Mesenchymal stem cell (in vitro differentiated cells and primary cell): ENCODE results near the gene ACADS.
"Not testable (repeated sequence)": the region's sequence is repeated elsewhere in the genome, so short reads cannot be mapped to it uniquely, and the experiment has no call there.

ENCODE experiments used
- DNase-seq: peaks from one replicate; pipeline ENCODE4 v3.0.0-alpha.2; 2013
- H2AFZ ChIP-seq: one replicate; pipeline ENCODE4 v1.6.1; 2013; ENCODE audit warnings: low read depth, mild to moderate bottlenecking, control low read depth, inconsistent platforms, low read length, moderate library complexity
- H2AK5ac ChIP-seq: 2 replicates; pipeline ENCODE4 v1.6.1; 2013; ENCODE audit warnings: low read length, moderate library complexity, mild to moderate bottlenecking, inconsistent platforms; ENCODE audit not compliant: severe bottlenecking
- H2BK120ac ChIP-seq: one replicate; pipeline ENCODE4 v1.6.1; 2013; ENCODE audit warnings: low read depth, mild to moderate bottlenecking, inconsistent platforms, low read length, moderate library complexity
- H2BK12ac ChIP-seq, 2 experiments: one replicate each; pipeline ENCODE4 v1.6.1; 2013; ENCODE audit warnings: inconsistent platforms in 2 of 2, low read length in 2 of 2, mild to moderate bottlenecking in 2 of 2, moderate library complexity in 2 of 2, control low read depth in 1 of 2
- H2BK15ac ChIP-seq: one replicate; pipeline ENCODE4 v1.6.1; 2013; ENCODE audit warnings: mild to moderate bottlenecking, low read depth, inconsistent platforms; ENCODE audit not compliant: poor library complexity, severe bottlenecking
- H2BK5ac ChIP-seq: 2 replicates; pipeline ENCODE4 v1.6.1; 2013; ENCODE audit warnings: low read depth, mild to moderate bottlenecking, low read length, control low read depth, inconsistent platforms; ENCODE audit not compliant: poor library complexity, severe bottlenecking
- H3K14ac ChIP-seq, 2 experiments: one replicate each; pipeline ENCODE4 v1.6.1; 2013; ENCODE audit warnings: inconsistent platforms in 2 of 2, low read length in 2 of 2, control low read depth in 1 of 2, mild to moderate bottlenecking in 1 of 2, moderate library complexity in 1 of 2
- H3K18ac ChIP-seq, 2 experiments: one replicate each; pipeline ENCODE4 v1.6.1; 2013; ENCODE audit warnings: inconsistent platforms in 2 of 2, low read length in 2 of 2, control low read depth in 1 of 2, low read depth in 1 of 2, mild to moderate bottlenecking in 1 of 2
- H3K23ac ChIP-seq, 2 experiments: one replicate each; pipeline ENCODE4 v1.6.1; 2013; ENCODE audit warnings: inconsistent platforms in 2 of 2, low read length in 2 of 2, mild to moderate bottlenecking in 2 of 2, moderate library complexity in 2 of 2, control low read depth in 1 of 2
- H3K27ac ChIP-seq: 2 replicates; pipeline ENCODE4 v1.5.1; 2013; ENCODE audit warnings: mild to moderate bottlenecking, moderate library complexity, low read length, control low read depth, inconsistent platforms; ENCODE audit not compliant: poor library complexity, severe bottlenecking
- H3K27me3 ChIP-seq, 2 experiments: 2 replicates each; pipeline versions ENCODE4 v1.6.1 to v1.7.0; 2013; ENCODE audit warnings: low read length in 2 of 2, mild to moderate bottlenecking in 2 of 2, moderate library complexity in 2 of 2, control low read depth in 1 of 2, inconsistent platforms in 1 of 2; ENCODE audit not compliant: control insufficient read depth in 1 of 2, insufficient read depth in 1 of 2
- H3K36me3 ChIP-seq, 2 experiments: 2 replicates each; pipeline versions ENCODE4 v1.6.1 to v1.7.0; 2013; ENCODE audit warnings: low read length in 2 of 2, control low read depth in 1 of 2, inconsistent platforms in 1 of 2, low read depth in 1 of 2, mild to moderate bottlenecking in 1 of 2; ENCODE audit not compliant: insufficient read depth in 2 of 2, control insufficient read depth in 1 of 2
- H3K4ac ChIP-seq, 2 experiments: one replicate each; pipeline ENCODE4 v1.6.1; 2013; ENCODE audit warnings: inconsistent platforms in 2 of 2, low read length in 2 of 2, mild to moderate bottlenecking in 2 of 2, moderate library complexity in 2 of 2, control low read depth in 1 of 2, low read depth in 1 of 2
- H3K4me1 ChIP-seq: 2 replicates; pipeline ENCODE4 v1.6.1; 2013; ENCODE audit warnings: low read depth, low read length, control low read depth; ENCODE audit not compliant: control insufficient read depth, insufficient read depth
- H3K4me2 ChIP-seq: 2 replicates; pipeline ENCODE4 v1.6.1; 2013; ENCODE audit warnings: low read length, mild to moderate bottlenecking, inconsistent platforms; ENCODE audit not compliant: poor library complexity, severe bottlenecking
- H3K4me3 ChIP-seq, 2 experiments: 2 replicates each; pipeline versions ENCODE4 v1.5.1 to v1.7.0; 2013; ENCODE audit warnings: low read length in 2 of 2, mild to moderate bottlenecking in 2 of 2, control low read depth in 1 of 2, low read depth in 1 of 2; ENCODE audit not compliant: insufficient read depth in 1 of 2
- H3K79me1 ChIP-seq: replicated peaks from 2 replicates; pipeline ENCODE4 v1.6.1; 2013; ENCODE audit warnings: mild to moderate bottlenecking, control low read depth, low read length, inconsistent platforms; ENCODE audit not compliant: poor library complexity, severe bottlenecking
- H3K9ac ChIP-seq: 2 replicates; pipeline ENCODE4 v1.7.0; 2013; ENCODE audit warnings: mild to moderate bottlenecking, low read length, moderate library complexity
- H3K9me3 ChIP-seq: 2 replicates; pipeline ENCODE4 v1.7.0; 2013; ENCODE audit warnings: mild to moderate bottlenecking, low read length; ENCODE audit not compliant: control insufficient read depth
- H4K8ac ChIP-seq: one replicate; pipeline ENCODE4 v1.6.1; 2013; ENCODE audit warnings: inconsistent platforms, mild to moderate bottlenecking, low read length, moderate library complexity
- H4K91ac ChIP-seq: one replicate; pipeline ENCODE4 v1.6.1; 2013; ENCODE audit warnings: mild to moderate bottlenecking, low read length, inconsistent platforms
- WGBS: methylation state at CpG from one replicate; pipeline ENCODE4 v1.1.7; 2013; ENCODE audit warnings: mixed read lengths; 5-methylcytosine and 5-hydroxymethylcytosine counted together

Gene ACADS

DNA sequence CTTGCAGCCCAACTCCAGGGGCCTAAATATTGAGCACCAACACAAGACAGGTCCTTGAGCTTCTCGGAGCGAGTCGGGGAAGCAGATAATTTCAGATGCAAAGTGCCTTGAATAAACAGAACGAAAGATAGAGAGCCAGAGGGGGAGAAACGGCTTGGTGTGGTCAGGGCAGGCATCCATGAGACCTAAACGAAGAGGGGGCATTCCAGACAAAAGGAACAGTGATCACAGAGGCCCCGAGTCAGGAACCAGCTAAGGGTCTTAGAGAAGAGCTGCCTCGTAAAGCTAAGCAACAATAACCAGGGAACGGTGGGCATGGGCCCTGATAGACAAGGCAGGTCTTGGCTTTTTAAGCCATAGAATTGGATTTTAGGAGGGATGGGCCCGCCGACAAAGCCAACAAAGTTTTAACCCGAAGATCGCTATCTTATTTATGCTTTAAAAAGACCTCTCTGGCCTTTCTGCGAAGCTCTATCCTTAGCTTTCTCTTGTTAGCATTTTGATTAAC is 421 bp upstream of the ACADS start:
- Histone ChIP-seq H2BK15ac (no peak overlapping the region), H3K4me2 (peak overlapping the region; percentile 89), H3K79me1 (peaks cover 14% of the 10 kb centered on the region), H3K23ac (no peak overlapping the region), H2BK5ac (no peak overlapping the region), H2AK5ac (no peak overlapping the region), H2BK12ac (no peak overlapping the region), H3K9me3 (no peaks in the 10 kb centered on the region), H3K14ac (no peak overlapping the region), H2AFZ (peak overlapping the region; percentile 32), H2BK120ac (no peak overlapping the region), H3K4ac (peak overlapping the region in 1 of 2 experiments; percentile 53), H3K9ac (peak overlapping the region; percentile 86), H4K91ac (no peak overlapping the region), H3K27ac (no peak overlapping the region), H3K4me1 (peaks cover 14% of the 10 kb centered on the region), H4K8ac (peak overlapping the region; percentile 27), H3K36me3 (peaks cover 31 to 50% of the 10 kb centered on the region in 2 experiments), H3K4me3 (peak overlapping the region; percentile 73 to 82), H3K27me3 (no peaks in the 10 kb centered on the region), H3K18ac (peak overlapping the region in 1 of 2 experiments; percentile 73)
- no peak for DNase-seq
- 24% methylated on average over 14 of the region's 14 CpGs for WGBS

DNA sequence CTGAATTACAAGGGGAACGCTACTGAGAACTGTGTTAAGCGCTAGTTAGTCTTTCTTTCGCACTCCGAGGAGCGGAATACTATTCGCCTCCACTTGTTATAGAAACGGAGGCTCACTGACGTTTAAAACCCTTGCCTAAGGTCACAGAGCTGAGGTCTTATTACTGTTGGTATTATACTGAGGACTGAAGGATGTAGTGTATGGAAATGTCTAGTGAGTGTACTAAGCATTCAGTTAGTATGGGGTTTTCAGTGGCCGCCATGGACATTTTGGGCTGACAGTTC is 826 bp downstream of the ACADS start:
- H3K27ac ChIP-seq, result no peak overlapping the region
- H3K4me2 ChIP-seq, result no peak overlapping the region
- no peak overlapping the region for H3K18ac ChIP-seq
- H3K14ac ChIP-seq, result no peak overlapping the region
- H2AK5ac ChIP-seq, result no peak overlapping the region
- no peak for DNase-seq
- no peak overlapping the region for H2BK12ac ChIP-seq
- H4K91ac ChIP-seq, result no peak overlapping the region
- H3K9ac ChIP-seq, result peak overlapping the region; percentile 86
- no peak overlapping the region for H3K4ac ChIP-seq
- no peaks in the 10 kb centered on the region for H3K9me3 ChIP-seq
- H2BK5ac ChIP-seq, result no peak overlapping the region
- H2BK15ac ChIP-seq, result no peak overlapping the region
- H3K4me1 ChIP-seq, result peaks cover 10% of the 10 kb centered on the region
- peak overlapping the region in 1 of 2 experiments; percentile 82 for H3K4me3 ChIP-seq
- H3K27me3 ChIP-seq, result no peaks in the 10 kb centered on the region
- H3K36me3 ChIP-seq, result peaks cover 23 to 50% of the 10 kb centered on the region in 2 experiments
- H2AFZ ChIP-seq, result no peak overlapping the region
- whole genome bisulfite sequencing, result 93% methylated on average over 9 of the region's 9 CpGs
- H3K23ac ChIP-seq, result no peak overlapping the region
- H3K79me1 ChIP-seq, result peaks cover 7% of the 10 kb centered on the region
- H4K8ac ChIP-seq, result no peak overlapping the region
- no peak overlapping the region for H2BK120ac ChIP-seq

DNA sequence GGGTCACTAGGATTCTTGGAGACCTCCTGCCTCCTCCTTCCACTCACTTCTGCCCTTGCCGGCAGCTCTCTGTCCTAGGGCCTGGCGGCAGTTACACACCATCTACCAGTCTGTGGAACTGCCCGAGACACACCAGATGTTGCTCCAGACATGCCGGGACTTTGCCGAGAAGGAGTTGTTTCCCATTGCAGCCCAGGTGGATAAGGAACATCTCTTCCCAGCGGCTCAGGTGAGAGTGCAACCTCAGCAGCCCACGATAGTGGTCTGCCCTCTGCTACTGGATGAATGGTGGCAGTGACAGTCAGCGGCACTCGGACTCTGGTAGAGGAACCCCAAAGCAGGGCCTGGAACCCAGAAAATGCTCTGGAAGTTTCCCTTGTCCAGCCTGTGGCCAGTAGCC is 1.3 kb downstream of the ACADS start:
- no peak overlapping the region for H3K4me2 ChIP-seq
- WGBS, result 96% methylated on average over 9 of the region's 9 CpGs

DNA sequence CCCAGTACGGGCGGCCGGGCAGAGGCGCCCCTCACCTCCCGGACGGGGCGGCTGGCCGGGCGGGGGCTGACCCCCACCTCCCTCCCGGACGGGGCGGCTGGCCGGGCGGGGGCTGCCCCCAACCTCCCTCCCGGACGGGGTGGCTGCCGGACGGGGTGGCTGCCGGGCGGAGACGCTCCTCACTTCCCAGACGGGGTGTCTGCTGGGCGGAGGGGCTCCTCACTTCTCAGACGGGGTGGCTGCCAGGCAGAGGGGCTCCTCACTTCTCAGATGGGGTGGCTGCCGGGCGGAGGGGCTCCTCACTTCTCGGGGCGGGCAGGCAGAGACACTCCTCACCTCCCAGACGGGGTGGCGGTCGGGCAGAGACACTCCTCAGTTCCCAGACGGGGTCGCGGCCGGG is 6.6 kb downstream of the ACADS start:
- H4K8ac ChIP-seq, H2AFZ ChIP-seq, H4K91ac ChIP-seq, H3K4me2 ChIP-seq, H2BK15ac ChIP-seq, H3K4ac ChIP-seq, H3K4me1 ChIP-seq, H2BK12ac ChIP-seq, H2BK120ac ChIP-seq, H2AK5ac ChIP-seq, H3K79me1 ChIP-seq, H3K9ac ChIP-seq, H3K23ac ChIP-seq, H3K27me3 ChIP-seq, H3K27ac ChIP-seq, H3K14ac ChIP-seq, H3K18ac ChIP-seq, H3K9me3 ChIP-seq, H2BK5ac ChIP-seq, DNase-seq, H3K4me3 ChIP-seq: not testable (repeated sequence)
- H3K36me3 ChIP-seq, result peaks cover 16 to 19% of the 10 kb centered on the region in 2 experiments
- 98% methylated on average over 26 of the region's 35 CpGs for WGBS

More for the DNA sequence above, 1.3 kb downstream of the ACADS start:
- H3K4me1 ChIP-seq, result peaks cover 10% of the 10 kb centered on the region
- H3K36me3 ChIP-seq, result peaks cover 18 to 45% of the 10 kb centered on the region in 2 experiments
- no peak overlapping the region for H2BK120ac ChIP-seq
- H3K4ac ChIP-seq, result no peak overlapping the region
- no peak overlapping the region for H2BK15ac ChIP-seq
- no peak overlapping the region for H4K91ac ChIP-seq
- H2AK5ac ChIP-seq, result no peak overlapping the region
- DNase-seq, result no peak
- H2AFZ ChIP-seq, result no peak overlapping the region
- H3K14ac ChIP-seq, result no peak overlapping the region
- no peak overlapping the region for H4K8ac ChIP-seq
- no peak overlapping the region for H3K23ac ChIP-seq
- H2BK5ac ChIP-seq, result no peak overlapping the region
- no peak overlapping the region for H3K18ac ChIP-seq
- no peaks in the 10 kb centered on the region for H3K9me3 ChIP-seq
- H3K79me1 ChIP-seq, result peaks cover 3% of the 10 kb centered on the region
- H2BK12ac ChIP-seq, result no peak overlapping the region
- H3K4me3 ChIP-seq, result no peak overlapping the region
- H3K27ac ChIP-seq, result no peak overlapping the region
- H3K9ac ChIP-seq, result no peak overlapping the region
- H3K27me3 ChIP-seq, result no peaks in the 10 kb centered on the region
